HL-60 (cell line): ENCODE measurements around the gene SLC17A1.

Source experiments
- DNase-seq, 2 experiments: peaks; one replicate each; pipeline ENCODE4 v3.0.0-alpha.2; 2010 to 2020; ENCODE audit warnings: low read depth in 1 of 2, low spot score in 1 of 2
- H3K27ac ChIP-seq: fragments of 250-450 bp; sonication (Bioruptor Pico); replicated peaks from 2 replicates; pipeline ENCODE4 v1.5.1; 2020; ENCODE audit warnings: mild to moderate bottlenecking, moderate library complexity
- H3K27me3 ChIP-seq: fragments of 250-450 bp; sonication (Bioruptor Pico); 2 replicates; pipeline ENCODE4 v1.5.1; 2021; ENCODE audit warnings: mild to moderate bottlenecking, moderate library complexity; ENCODE audit not compliant: insufficient read depth, poor library complexity, severe bottlenecking
- H3K4me3 ChIP-seq: replicated peaks from 2 replicates; pipeline ENCODE4 v1.5.1; 2011; ENCODE audit warnings: mild to moderate bottlenecking, control low read depth, low read length; ENCODE audit not compliant: insufficient read depth
- CTCF ChIP-seq: IDR thresholded peaks from one replicate; pipeline ENCODE4 v1.5.1; 2011; ENCODE audit warnings: low read length, control low read depth, inconsistent platforms; ENCODE audit not compliant: insufficient read depth
- GABPA ChIP-seq: IDR thresholded peaks from 2 replicates; pipeline ENCODE4 v1.6.1; 2012; ENCODE audit warnings: low read depth
- POLR2AphosphoS5 ChIP-seq: IDR thresholded peaks from 2 replicates; pipeline ENCODE4 v1.6.1; 2012; ENCODE audit warnings: low read depth
- SPI1 ChIP-seq: IDR thresholded peaks from 2 replicates; pipeline ENCODE4 v1.6.1; 2012; ENCODE audit warnings: low read depth, mild to moderate bottlenecking, borderline replicate concordance
- TF ChIP-seq, protein P1 (sequence below): IDR thresholded peaks from 2 replicates; pipeline ENCODE4 v1.6.1; 2012; ENCODE audit warnings: low read depth; ENCODE audit not compliant: insufficient replicate concordance

The SLC17A1 gene

DNA sequence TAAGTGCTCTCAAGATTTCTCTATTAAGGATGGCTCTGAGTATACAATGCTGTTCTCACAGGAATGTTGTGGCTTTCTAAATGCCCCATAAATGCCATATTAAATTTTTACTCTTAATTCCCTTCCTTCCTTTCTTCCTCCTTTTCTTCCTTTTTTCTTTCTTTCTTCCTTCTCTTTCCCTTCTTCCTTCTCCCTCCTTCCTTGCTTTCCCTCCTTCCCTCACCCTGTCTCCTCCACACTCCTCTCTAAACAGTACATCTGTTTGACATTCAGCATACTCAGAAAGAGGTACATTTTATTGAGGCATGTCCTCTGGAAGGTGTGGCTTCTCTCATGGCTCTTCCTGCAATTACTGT is 433 bp upstream of the SLC17A1 start:
- no peaks in the 10 kb centered on the region for H3K27me3 ChIP-seq
- no peak overlapping the region for H3K4me3 ChIP-seq
- TF ChIP-seq SPI1 (no peak), CTCF (no peak), GABPA (no peak), POLR2AphosphoS5 (no peak)
- TF ChIP-seq, protein P1, sequence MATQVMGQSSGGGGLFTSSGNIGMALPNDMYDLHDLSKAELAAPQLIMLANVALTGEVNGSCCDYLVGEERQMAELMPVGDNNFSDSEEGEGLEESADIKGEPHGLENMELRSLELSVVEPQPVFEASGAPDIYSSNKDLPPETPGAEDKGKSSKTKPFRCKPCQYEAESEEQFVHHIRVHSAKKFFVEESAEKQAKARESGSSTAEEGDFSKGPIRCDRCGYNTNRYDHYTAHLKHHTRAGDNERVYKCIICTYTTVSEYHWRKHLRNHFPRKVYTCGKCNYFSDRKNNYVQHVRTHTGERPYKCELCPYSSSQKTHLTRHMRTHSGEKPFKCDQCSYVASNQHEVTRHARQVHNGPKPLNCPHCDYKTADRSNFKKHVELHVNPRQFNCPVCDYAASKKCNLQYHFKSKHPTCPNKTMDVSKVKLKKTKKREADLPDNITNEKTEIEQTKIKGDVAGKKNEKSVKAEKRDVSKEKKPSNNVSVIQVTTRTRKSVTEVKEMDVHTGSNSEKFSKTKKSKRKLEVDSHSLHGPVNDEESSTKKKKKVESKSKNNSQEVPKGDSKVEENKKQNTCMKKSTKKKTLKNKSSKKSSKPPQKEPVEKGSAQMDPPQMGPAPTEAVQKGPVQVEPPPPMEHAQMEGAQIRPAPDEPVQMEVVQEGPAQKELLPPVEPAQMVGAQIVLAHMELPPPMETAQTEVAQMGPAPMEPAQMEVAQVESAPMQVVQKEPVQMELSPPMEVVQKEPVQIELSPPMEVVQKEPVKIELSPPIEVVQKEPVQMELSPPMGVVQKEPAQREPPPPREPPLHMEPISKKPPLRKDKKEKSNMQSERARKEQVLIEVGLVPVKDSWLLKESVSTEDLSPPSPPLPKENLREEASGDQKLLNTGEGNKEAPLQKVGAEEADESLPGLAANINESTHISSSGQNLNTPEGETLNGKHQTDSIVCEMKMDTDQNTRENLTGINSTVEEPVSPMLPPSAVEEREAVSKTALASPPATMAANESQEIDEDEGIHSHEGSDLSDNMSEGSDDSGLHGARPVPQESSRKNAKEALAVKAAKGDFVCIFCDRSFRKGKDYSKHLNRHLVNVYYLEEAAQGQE = no peak
- H3K27ac ChIP-seq = no peak overlapping the region
- no peak for DNase-seq

DNA sequence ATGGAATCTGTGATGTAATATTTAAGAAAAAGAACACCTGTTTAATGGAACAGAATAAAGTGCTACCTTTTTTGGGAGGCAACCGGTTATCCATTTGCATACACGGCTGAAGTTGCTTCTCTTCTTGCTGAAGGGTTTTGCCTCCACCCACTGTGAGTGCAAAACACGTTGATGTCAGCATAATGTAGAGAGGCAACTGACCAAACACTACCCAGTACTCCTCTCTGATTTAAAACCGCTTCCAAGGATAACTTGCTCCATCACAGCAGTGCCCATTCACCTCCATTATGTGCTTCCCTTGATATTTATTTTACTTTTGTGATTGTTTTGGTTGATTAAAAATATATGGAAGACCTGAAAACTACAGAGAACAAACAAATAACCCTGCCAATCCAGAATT is 1.4 kb downstream of the SLC17A1 start:
- Histone ChIP-seq H3K4me3 (no peak overlapping the region), H3K27me3 (no peaks in the 10 kb centered on the region), H3K27ac (no peak overlapping the region)
- DNase-seq = no peak
- TF ChIP-seq, protein P1 = no peak
- TF ChIP-seq CTCF (no peak), GABPA (no peak), POLR2AphosphoS5 (no peak), SPI1 (no peak)

GRCh38 chr6:25829375-25829774 is 2.5 kb downstream of the SLC17A1 start:
- Histone ChIP-seq H3K27ac (no peak overlapping the region), H3K27me3 (peaks cover 6% of the 10 kb centered on the region), H3K4me3 (no peak overlapping the region)
- TF ChIP-seq, protein P1 = no peak
- TF ChIP-seq SPI1 = peak; percentile 10; the same call in 1 of the 2 replicates
- TF ChIP-seq POLR2AphosphoS5 = no peak
- TF ChIP-seq GABPA = no peak
- no peak for TF ChIP-seq CTCF
- DNase-seq = no peak
